B cell (primary cell): ENCODE results near the gene EVL. TPM values are rescaled to one million over a fixed set of nuclear protein-coding genes. Genes with fewer than 3 reads are reported as not detected.

Experiments
- ATAC-seq: fragments of 200-7000 bp; cut with Tn5 transposase; one replicate; pipeline ENCODE4 v1.10.0; 2021; ENCODE audit warnings: low read depth, mild to moderate bottlenecking, moderate number of reproducible peaks, moderate library complexity
- CTCF ChIA-PET: fragments of 350-600 bp; sonication (Branson Sonifier 250); formaldehyde crosslinking; loops from one replicate; lab custom pipeline; 2021; ENCODE audit warnings: antibody characterized with exemption, inconsistent platforms; lab: Charles Lee
- POLR2A ChIA-PET: fragments of 350-600 bp; sonication (Branson Sonifier 250); formaldehyde crosslinking; loops from one replicate; lab custom pipeline; 2021; ENCODE audit warnings: antibody characterized with exemption; lab: Charles Lee
- DNase-seq: peaks from one replicate; pipeline ENCODE4 v3.0.0; 2013
- H2AFZ ChIP-seq: 2 replicates; pipeline ENCODE4 v1.6.1; 2012; ENCODE audit warnings: mild to moderate bottlenecking, low read depth, low read length; ENCODE audit not compliant: insufficient read depth, poor library complexity, severe bottlenecking
- H3K27ac ChIP-seq, 2 donors: 1 replicate in 1 of 2; 2 replicates in 1 of 2; pipeline ENCODE4 v1.5.1; 2012 to 2013; ENCODE audit warnings: low read length in 2 of 2, mild to moderate bottlenecking in 2 of 2, moderate library complexity in 1 of 2
- H3K27me3 ChIP-seq, 4 experiments: fragments of 200-600 bp in 1 of 4; sonication (generic) in 1 of 4; replicated peaks in 1 of 4; 1 replicate in 2 of 4; 2 replicates in 2 of 4; pipeline versions ENCODE4 v1.6.1 to v1.7.0; 2013 to 2016; ENCODE audit warnings: low read length in 3 of 4, mild to moderate bottlenecking in 2 of 4, mixed read lengths in 1 of 4, moderate library complexity in 1 of 4; ENCODE audit not compliant: insufficient read depth in 4 of 4, control insufficient read depth in 3 of 4; ENCODE audit errors: control extremely low read depth in 1 of 4
- H3K36me3 ChIP-seq, 2 experiments: replicated peaks in 1 of 2; 1 replicate in 1 of 2; 2 replicates in 1 of 2; pipeline versions ENCODE4 v1.6.1 to v1.7.1; 2013; ENCODE audit warnings: low read length in 1 of 2; ENCODE audit not compliant: insufficient read depth in 2 of 2, control insufficient read depth in 1 of 2; ENCODE audit errors: control extremely low read depth in 1 of 2, extremely low read depth in 1 of 2
- H3K4me1 ChIP-seq, 2 donors: fragments of 200-600 bp in 1 of 2; sonication (generic) in 1 of 2; 1 replicate in 1 of 2; 2 replicates in 1 of 2; pipeline versions ENCODE4 v1.5.1 to v1.6.1; 2013 to 2017; ENCODE audit warnings: low read length in 2 of 2; ENCODE audit not compliant: control insufficient read depth in 2 of 2, insufficient read depth in 2 of 2
- H3K4me2 ChIP-seq: replicated peaks from 2 replicates; pipeline ENCODE3; 2012; ENCODE audit warnings: mild to moderate bottlenecking, low read depth, low read length; ENCODE audit not compliant: poor library complexity, severe bottlenecking
- H3K4me3 ChIP-seq, 5 experiments: fragments of 200-600 bp in 1 of 5; sonication (generic) in 1 of 5; 1 replicate in 3 of 5; 2 replicates in 2 of 5; pipeline versions ENCODE4 v1.5.1 to v1.7.0; 2011 to 2016; ENCODE audit warnings: low read length in 4 of 5, mild to moderate bottlenecking in 4 of 5, low read depth in 2 of 5, control low read depth in 1 of 5, moderate library complexity in 1 of 5; ENCODE audit not compliant: insufficient read depth in 1 of 5; ENCODE audit errors: control extremely low read depth in 1 of 5, extremely low read depth in 1 of 5
- H3K79me2 ChIP-seq: fragments of 200-600 bp; sonication (generic); one replicate; pipeline ENCODE4 v1.6.0; 2016; ENCODE audit warnings: low read length; ENCODE audit not compliant: control insufficient read depth, insufficient read depth
- H3K9ac ChIP-seq: fragments of 200-600 bp; sonication (generic); 2 replicates; pipeline ENCODE4 v1.6.1; 2017; ENCODE audit warnings: mild to moderate bottlenecking, low read length, moderate library complexity
- H3K9me3 ChIP-seq, 3 donors: one replicate each; pipeline versions ENCODE4 v1.6.1 to v1.7.1; 2013; ENCODE audit warnings: low read length in 2 of 3; ENCODE audit not compliant: control insufficient read depth in 2 of 3, insufficient read depth in 1 of 3; ENCODE audit errors: control extremely low read depth in 1 of 3
- H4K20me1 ChIP-seq: 2 replicates; pipeline ENCODE4 v1.6.0; 2012; ENCODE audit warnings: mild to moderate bottlenecking, low read length; ENCODE audit not compliant: insufficient read depth, control insufficient read depth, poor library complexity, severe bottlenecking
- H3K27ac Mint-ChIP-seq: one replicate; pipeline ENCODE4 v1.8.0; 2021; ENCODE audit warnings: mixed read lengths
- H3K27me3 Mint-ChIP-seq: one replicate; pipeline ENCODE4 v1.8.0; 2021; ENCODE audit warnings: mixed read lengths
- H3K4me1 Mint-ChIP-seq: one replicate; pipeline ENCODE4 v1.8.0; 2021; ENCODE audit warnings: mixed read lengths
- H3K4me3 Mint-ChIP-seq: one replicate; pipeline ENCODE4 v1.8.0; 2021; ENCODE audit warnings: mixed read lengths
- H3K9me3 Mint-ChIP-seq: one replicate; pipeline ENCODE4 v1.8.0; 2022; ENCODE audit warnings: mixed read lengths; ENCODE audit not compliant: insufficient read depth
- CTCF ChIP-seq: fragments of 200-600 bp; IDR thresholded peaks from one replicate; pipeline ENCODE4 v1.8.0; 2022; ENCODE audit warnings: antibody characterized with exemption, mild to moderate bottlenecking
- EZH2 ChIP-seq: IDR thresholded peaks from 2 replicates; pipeline ENCODE4 v1.6.1; 2012; ENCODE audit warnings: borderline replicate concordance, low read depth, mild to moderate bottlenecking, moderate library complexity, low read length; ENCODE audit not compliant: insufficient read depth, poor library complexity, severe bottlenecking
- WGBS: methylation state at CpG from one replicate; pipeline ENCODE4 v1.1.5; 2013; ENCODE audit warnings: missing lambda C conversion rate; ENCODE audit not compliant: insufficient coverage; 5-methylcytosine and 5-hydroxymethylcytosine counted together
- intact Hi-C: fragments of 100-400 bp; cut with micrococcal nuclease; formaldehyde crosslinking; loops from one replicate; pipeline ENCODE4 v1.10.0; 2022
- polyA plus RNA-seq: library from polyadenylated mRNA; depleted of rRNA; stranded (reverse); fragments of >200 nt; gene quantifications from 2 replicates; pipeline ENCODE4 v1.2.3, GENCODE V29; 2012
- total RNA-seq, 2 donors: library from RNA; stranded (reverse); fragments of 120-200 nt in 1 of 2; gene quantifications; 1 replicate in 1 of 2; 2 replicates in 1 of 2; pipeline versions ENCODE4 v1.2.3 to v1.2.4, GENCODE V29; 2013 to 2022

The EVL gene
- total and polyA plus RNA-seq, 2 donors (not counting 1 experiment from before 2014, with no cell fraction given): 486 to 892 TPM

DNA sequence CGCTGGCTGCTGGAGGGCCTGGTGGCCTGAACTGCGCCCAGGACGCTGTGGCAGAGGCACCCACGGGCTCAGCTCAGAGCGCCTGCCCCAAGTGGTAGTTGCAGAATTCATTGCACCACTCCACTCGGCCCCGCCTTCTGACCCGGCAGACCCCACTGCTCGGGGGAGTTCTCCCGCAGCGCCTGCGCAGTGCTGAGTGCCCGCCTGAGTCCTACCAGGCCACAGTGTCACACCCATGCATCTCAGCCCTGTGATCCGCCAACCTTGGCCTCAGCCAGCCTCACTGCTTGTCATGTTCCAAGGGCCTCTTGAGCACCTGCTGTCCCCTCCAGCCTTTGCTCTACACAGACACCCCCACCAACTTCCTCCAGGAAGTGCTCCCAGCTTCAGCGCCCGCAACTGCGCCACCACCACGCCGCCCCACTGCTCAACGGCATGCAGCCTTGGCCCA lies 82.0 kb downstream of the EVL start:
- Histone ChIP-seq H3K27ac (no peak overlapping the region), H4K20me1 (peaks cover 20% of the 10 kb centered on the region), H3K79me2 (no peaks in the 10 kb centered on the region), H2AFZ (peak overlapping the region; percentile 22), H3K27me3 (no peaks in the 10 kb centered on the region), H3K9me3 (peaks cover 0 to 11% (median 0%) of the 10 kb centered on the region in 3 donors), H3K4me1 (peaks cover 22 to 24% of the 10 kb centered on the region in 2 donors), H3K4me2 (peak overlapping the region; percentile 71), H3K9ac (peak overlapping the region; percentile 23), H3K4me3 (peak overlapping the region in 1 of 5 experiments; percentile 25), H3K36me3 (peaks cover 0 to 22% of the 10 kb centered on the region in 2 experiments)
- intact Hi-C loops: loop anchor here (1.0 to 5.0 kb wide), 2 partner anchors 46 to 160 kb away; partner anchors contain the start of gene SLC25A29
- no peaks in the 10 kb centered on the region for H3K27me3 Mint-ChIP-seq
- 19% methylated on average over 20 of the region's 20 CpGs for WGBS
- H3K4me1 Mint-ChIP-seq: peaks cover 27% of the 10 kb centered on the region
- peak overlapping the region; percentile 92 for H3K27ac Mint-ChIP-seq
- DNase-seq (peak; percentile 71), ATAC-seq (peak; percentile 74)
- no peak for TF ChIP-seq CTCF
- TF ChIP-seq EZH2: no peak
- peak overlapping the region; percentile 78 for H3K4me3 Mint-ChIP-seq
- ChIA-PET POLR2A (interaction anchor here (0.6 kb wide), 1 partner anchor 1797 kb away, joined by 3 read pairs; no protein-coding TSS in a partner anchor), CTCF (interaction anchor here (0.6 to 5.4 kb wide), 4 partner anchors 10 to 131 kb away, joined by 3 to 32 read pairs (median 4); partner anchors contain the start of gene DEGS2)
- H3K9me3 Mint-ChIP-seq: no peaks in the 10 kb centered on the region
